GM23338 (cell line): ENCODE data around the gene XPNPEP2. TPM values are rescaled to one million over a fixed set of nuclear protein-coding genes. Genes with fewer than 3 reads are reported as not detected.

ENCODE experiments used
- ATAC-seq: fragments of 200-7000 bp; cut with Tn5 transposase; 3 replicates; pipeline ENCODE4 v1.9.1; 2020
- DNase-seq: peaks from one replicate; pipeline ENCODE4 v3.0.0-alpha.2; 2015; ENCODE audit warnings: low spot score
- H2AFZ ChIP-seq: fragments of 200-600 bp; sonication (generic); 2 replicates; pipeline ENCODE4 v1.8.0; 2016; ENCODE audit warnings: antibody characterized with exemption, mild to moderate bottlenecking, moderate library complexity
- H3F3A ChIP-seq: fragments of 200-600 bp; sonication (generic); replicated peaks from 2 replicates; pipeline ENCODE4 v1.8.0; 2017; ENCODE audit warnings: antibody characterized with exemption, mixed run types, low read depth
- H3K27ac ChIP-seq: fragments of 200-600 bp; sonication (generic); 2 replicates; pipeline ENCODE4 v1.6.1; 2016; ENCODE audit warnings: low read depth
- H3K27me3 ChIP-seq: fragments of 200-600 bp; sonication (generic); 2 replicates; pipeline ENCODE4 v1.8.0; 2016; ENCODE audit warnings: mild to moderate bottlenecking, mixed run types, moderate library complexity; ENCODE audit not compliant: insufficient read depth
- H3K36me3 ChIP-seq: fragments of 200-600 bp; sonication (generic); 2 replicates; pipeline ENCODE4 v1.8.0; 2016; ENCODE audit warnings: mild to moderate bottlenecking; ENCODE audit not compliant: insufficient read depth
- H3K4me1 ChIP-seq: fragments of 200-600 bp; sonication (generic); 2 replicates; pipeline ENCODE4 v1.8.0; 2016; ENCODE audit warnings: mild to moderate bottlenecking, moderate library complexity; ENCODE audit not compliant: insufficient read depth
- H3K4me2 ChIP-seq: fragments of 200-600 bp; sonication (generic); 2 replicates; pipeline ENCODE4 v1.7.1; 2017; ENCODE audit warnings: mixed run types
- H3K4me3 ChIP-seq: fragments of 200-600 bp; sonication (generic); 2 replicates; pipeline ENCODE4 v1.6.1; 2016; ENCODE audit warnings: mixed run types
- H3K79me2 ChIP-seq: fragments of 200-600 bp; sonication (generic); replicated peaks from 2 replicates; pipeline ENCODE4 v1.8.0; 2017; ENCODE audit warnings: mild to moderate bottlenecking; ENCODE audit not compliant: insufficient read depth
- H3K9me2 ChIP-seq: fragments of 200-600 bp; sonication (generic); 2 replicates; pipeline ENCODE4 v1.8.0; 2017; ENCODE audit not compliant: insufficient read depth
- H4K20me1 ChIP-seq: fragments of 200-600 bp; sonication (generic); replicated peaks from 2 replicates; pipeline ENCODE4 v1.8.0; 2017; ENCODE audit warnings: mild to moderate bottlenecking; ENCODE audit not compliant: insufficient read depth
- H3K27ac Mint-ChIP-seq: 2 replicates; pipeline ENCODE4 v1.8.0; 2020; ENCODE audit warnings: inconsistent platforms, mild to moderate bottlenecking, moderate library complexity, mixed read lengths
- H3K27me3 Mint-ChIP-seq: 3 replicates; pipeline ENCODE4 v1.8.0; 2022; ENCODE audit warnings: low read depth, mild to moderate bottlenecking, moderate library complexity, mixed read lengths, inconsistent platforms; ENCODE audit not compliant: insufficient read depth, poor library complexity
- H3K36me3 Mint-ChIP-seq: 3 replicates; pipeline ENCODE4 v1.8.0; 2021; ENCODE audit warnings: low read depth, mild to moderate bottlenecking, inconsistent platforms, moderate library complexity, mixed read lengths
- H3K4me1 Mint-ChIP-seq: 3 replicates; pipeline ENCODE4 v1.8.0; 2020; ENCODE audit warnings: mild to moderate bottlenecking, inconsistent platforms, mixed read lengths
- H3K4me3 Mint-ChIP-seq: 3 replicates; pipeline ENCODE4 v1.8.0; 2021; ENCODE audit warnings: moderate library complexity, mild to moderate bottlenecking, inconsistent platforms, mixed read lengths
- H3K9me3 Mint-ChIP-seq: 3 replicates; pipeline ENCODE4 v1.8.0; 2020; ENCODE audit warnings: moderate library complexity, mild to moderate bottlenecking, inconsistent platforms, mixed read lengths
- EZH2phosphoT487 ChIP-seq: fragments of 200-600 bp; sonication (generic); IDR thresholded peaks from one replicate; pipeline ENCODE4 v1.8.1; 2018; ENCODE audit warnings: antibody characterized with exemption; ENCODE audit not compliant: unreplicated experiment
- JUNB ChIP-seq: IDR thresholded peaks from one replicate; pipeline ENCODE4 v1.6.1; 2016; ENCODE audit warnings: antibody characterized with exemption; ENCODE audit not compliant: unreplicated experiment
- NANOG ChIP-seq: IDR thresholded peaks from 2 replicates; pipeline ENCODE4 v1.6.1; 2016; ENCODE audit warnings: antibody characterized with exemption, borderline replicate concordance
- STAT1 ChIP-seq: IDR thresholded peaks from one replicate; pipeline ENCODE4 v1.6.1; 2016; ENCODE audit warnings: antibody characterized with exemption; ENCODE audit not compliant: unreplicated experiment
- ZNF114 ChIP-seq: fragments of 250-450 bp; sonication (Bioruptor Pico); IDR thresholded peaks from 2 replicates; pipeline ENCODE4 v1.5.0; 2020; ENCODE audit warnings: mild to moderate bottlenecking, moderate library complexity
- ZNF331 ChIP-seq: fragments of 250-450 bp; sonication (Bioruptor Pico); IDR thresholded peaks from 2 replicates; pipeline ENCODE4 v1.5.0; 2020; ENCODE audit warnings: low read depth, mild to moderate bottlenecking, moderate library complexity
- polyA plus RNA-seq: library from polyadenylated mRNA; unstranded; fragments of >200 nt; fragmentation: Nextera tagmentation; extraction: Ambion mirVana; gene quantifications from 2 replicates; pipeline ENCODE4 v1.2.1, GENCODE V29; 2016
- total RNA-seq: library from RNA; depleted of rRNA; stranded (reverse); fragments of >200 nt; shearing (Covaris generic); gene quantifications from 2 replicates; pipeline ENCODE4 v1.2.3, GENCODE V29; 2014
- TF ChIP-seq, protein P1 (sequence below), 2 experiments: fragments of 200-600 bp in 1 of 2; sonication (generic) in 1 of 2; conservative IDR thresholded peaks; 2 replicates each; pipeline versions ENCODE4 v1.5.1 to v1.6.1; 2016 to 2017; ENCODE audit warnings: antibody characterized with exemption in 2 of 2, low read depth in 2 of 2, mild to moderate bottlenecking in 2 of 2, moderate library complexity in 1 of 2
- TF ChIP-seq, protein P2 (sequence below): fragments of 250-450 bp; sonication (Bioruptor Pico); IDR thresholded peaks from 2 replicates; pipeline ENCODE4 v1.5.0; 2020; ENCODE audit warnings: mild to moderate bottlenecking, moderate library complexity

XPNPEP2 gene
- total and polyA plus RNA-seq, 2 experiments from 2014 or later = not detected

DNA sequence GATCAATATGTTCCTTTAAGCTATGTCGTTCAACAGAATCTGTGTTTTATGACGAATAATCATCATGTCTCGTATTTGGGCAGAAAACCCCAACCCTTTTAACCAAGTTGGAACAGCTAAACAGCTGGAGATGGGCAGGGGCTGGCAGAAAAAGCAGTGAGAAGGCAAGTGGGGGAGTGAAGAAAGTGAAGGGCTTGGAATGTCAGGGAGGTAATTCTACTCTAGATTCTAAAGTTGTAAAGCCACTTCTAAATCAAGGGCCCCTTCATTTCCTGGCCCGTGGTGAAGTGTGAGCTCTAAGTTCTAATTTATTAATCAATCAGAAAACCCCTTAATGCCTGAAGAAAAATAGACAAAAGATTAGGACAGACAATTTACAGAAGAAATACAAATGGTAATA is 61.4 kb downstream of the XPNPEP2 start (continued):
- TF ChIP-seq, protein P1, sequence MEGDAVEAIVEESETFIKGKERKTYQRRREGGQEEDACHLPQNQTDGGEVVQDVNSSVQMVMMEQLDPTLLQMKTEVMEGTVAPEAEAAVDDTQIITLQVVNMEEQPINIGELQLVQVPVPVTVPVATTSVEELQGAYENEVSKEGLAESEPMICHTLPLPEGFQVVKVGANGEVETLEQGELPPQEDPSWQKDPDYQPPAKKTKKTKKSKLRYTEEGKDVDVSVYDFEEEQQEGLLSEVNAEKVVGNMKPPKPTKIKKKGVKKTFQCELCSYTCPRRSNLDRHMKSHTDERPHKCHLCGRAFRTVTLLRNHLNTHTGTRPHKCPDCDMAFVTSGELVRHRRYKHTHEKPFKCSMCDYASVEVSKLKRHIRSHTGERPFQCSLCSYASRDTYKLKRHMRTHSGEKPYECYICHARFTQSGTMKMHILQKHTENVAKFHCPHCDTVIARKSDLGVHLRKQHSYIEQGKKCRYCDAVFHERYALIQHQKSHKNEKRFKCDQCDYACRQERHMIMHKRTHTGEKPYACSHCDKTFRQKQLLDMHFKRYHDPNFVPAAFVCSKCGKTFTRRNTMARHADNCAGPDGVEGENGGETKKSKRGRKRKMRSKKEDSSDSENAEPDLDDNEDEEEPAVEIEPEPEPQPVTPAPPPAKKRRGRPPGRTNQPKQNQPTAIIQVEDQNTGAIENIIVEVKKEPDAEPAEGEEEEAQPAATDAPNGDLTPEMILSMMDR (conservative IDR thresholded peaks at IDR 0.05; ENCODE audit: low read depth in 2 of 2) = no peak
- TF ChIP-seq STAT1 (no peak), ZNF331 (no peak), EZH2phosphoT487 (no peak)
- TF ChIP-seq, protein P2, sequence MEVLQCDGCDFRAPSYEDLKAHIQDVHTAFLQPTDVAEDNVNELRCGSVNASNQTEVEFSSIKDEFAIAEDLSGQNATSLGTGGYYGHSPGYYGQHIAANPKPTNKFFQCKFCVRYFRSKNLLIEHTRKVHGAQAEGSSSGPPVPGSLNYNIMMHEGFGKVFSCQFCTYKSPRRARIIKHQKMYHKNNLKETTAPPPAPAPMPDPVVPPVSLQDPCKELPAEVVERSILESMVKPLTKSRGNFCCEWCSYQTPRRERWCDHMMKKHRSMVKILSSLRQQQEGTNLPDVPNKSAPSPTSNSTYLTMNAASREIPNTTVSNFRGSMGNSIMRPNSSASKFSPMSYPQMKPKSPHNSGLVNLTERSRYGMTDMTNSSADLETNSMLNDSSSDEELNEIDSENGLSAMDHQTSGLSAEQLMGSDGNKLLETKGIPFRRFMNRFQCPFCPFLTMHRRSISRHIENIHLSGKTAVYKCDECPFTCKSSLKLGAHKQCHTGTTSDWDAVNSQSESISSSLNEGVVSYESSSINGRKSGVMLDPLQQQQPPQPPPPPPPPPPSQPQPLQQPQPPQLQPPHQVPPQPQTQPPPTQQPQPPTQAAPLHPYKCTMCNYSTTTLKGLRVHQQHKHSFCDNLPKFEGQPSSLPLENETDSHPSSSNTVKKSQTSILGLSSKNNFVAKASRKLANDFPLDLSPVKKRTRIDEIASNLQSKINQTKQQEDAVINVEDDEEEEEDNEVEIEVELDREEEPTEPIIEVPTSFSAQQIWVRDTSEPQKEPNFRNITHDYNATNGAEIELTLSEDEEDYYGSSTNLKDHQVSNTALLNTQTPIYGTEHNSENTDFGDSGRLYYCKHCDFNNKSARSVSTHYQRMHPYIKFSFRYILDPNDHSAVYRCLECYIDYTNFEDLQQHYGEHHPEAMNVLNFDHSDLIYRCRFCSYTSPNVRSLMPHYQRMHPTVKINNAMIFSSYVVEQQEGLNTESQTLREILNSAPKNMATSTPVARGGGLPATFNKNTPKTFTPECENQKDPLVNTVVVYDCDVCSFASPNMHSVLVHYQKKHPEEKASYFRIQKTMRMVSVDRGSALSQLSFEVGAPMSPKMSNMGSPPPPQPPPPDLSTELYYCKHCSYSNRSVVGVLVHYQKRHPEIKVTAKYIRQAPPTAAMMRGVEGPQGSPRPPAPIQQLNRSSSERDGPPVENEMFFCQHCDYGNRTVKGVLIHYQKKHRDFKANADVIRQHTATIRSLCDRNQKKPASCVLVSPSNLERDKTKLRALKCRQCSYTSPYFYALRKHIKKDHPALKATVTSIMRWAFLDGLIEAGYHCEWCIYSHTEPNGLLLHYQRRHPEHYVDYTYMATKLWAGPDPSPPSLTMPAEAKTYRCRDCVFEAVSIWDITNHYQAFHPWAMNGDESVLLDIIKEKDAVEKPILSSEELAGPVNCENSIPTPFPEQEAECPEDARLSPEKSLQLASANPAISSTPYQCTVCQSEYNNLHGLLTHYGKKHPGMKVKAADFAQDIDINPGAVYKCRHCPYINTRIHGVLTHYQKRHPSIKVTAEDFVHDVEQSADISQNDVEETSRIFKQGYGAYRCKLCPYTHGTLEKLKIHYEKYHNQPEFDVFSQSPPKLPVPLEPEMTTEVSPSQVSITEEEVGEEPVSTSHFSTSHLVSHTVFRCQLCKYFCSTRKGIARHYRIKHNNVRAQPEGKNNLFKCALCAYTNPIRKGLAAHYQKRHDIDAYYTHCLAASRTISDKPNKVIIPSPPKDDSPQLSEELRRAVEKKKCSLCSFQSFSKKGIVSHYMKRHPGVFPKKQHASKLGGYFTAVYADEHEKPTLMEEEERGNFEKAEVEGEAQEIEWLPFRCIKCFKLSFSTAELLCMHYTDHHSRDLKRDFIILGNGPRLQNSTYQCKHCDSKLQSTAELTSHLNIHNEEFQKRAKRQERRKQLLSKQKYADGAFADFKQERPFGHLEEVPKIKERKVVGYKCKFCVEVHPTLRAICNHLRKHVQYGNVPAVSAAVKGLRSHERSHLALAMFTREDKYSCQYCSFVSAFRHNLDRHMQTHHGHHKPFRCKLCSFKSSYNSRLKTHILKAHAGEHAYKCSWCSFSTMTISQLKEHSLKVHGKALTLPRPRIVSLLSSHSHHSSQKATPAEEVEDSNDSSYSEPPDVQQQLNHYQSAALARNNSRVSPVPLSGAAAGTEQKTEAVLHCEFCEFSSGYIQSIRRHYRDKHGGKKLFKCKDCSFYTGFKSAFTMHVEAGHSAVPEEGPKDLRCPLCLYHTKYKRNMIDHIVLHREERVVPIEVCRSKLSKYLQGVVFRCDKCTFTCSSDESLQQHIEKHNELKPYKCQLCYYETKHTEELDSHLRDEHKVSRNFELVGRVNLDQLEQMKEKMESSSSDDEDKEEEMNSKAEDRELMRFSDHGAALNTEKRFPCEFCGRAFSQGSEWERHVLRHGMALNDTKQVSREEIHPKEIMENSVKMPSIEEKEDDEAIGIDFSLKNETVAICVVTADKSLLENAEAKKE = no peak

DNA sequence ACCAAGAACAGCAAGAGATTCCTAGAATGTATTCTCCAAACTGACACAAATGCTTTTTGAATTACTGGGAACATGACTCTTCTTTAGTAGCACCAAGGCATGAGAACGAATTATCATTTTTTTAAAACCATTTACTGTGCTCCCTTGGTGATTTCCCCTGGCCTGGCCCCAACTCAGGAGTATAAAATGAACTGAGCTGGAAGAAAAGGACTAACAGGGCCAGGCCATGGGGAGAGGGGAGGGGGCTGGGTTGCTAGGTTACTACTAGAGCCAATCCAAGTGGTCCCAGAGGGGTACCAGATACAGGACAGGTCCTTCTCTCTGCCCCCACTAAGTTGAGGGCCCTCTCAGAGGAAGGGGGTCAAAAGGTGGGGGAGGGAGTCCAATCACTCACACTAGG is 64.1 kb downstream of the XPNPEP2 start:
- H3K4me2 ChIP-seq = no peak overlapping the region
- no peaks in the 10 kb centered on the region for H3K4me1 Mint-ChIP-seq
- H3K27me3 ChIP-seq = no peaks in the 10 kb centered on the region
- H3K36me3 Mint-ChIP-seq = peaks cover 21% of the 10 kb centered on the region
- no peak overlapping the region for H2AFZ ChIP-seq
- no peak overlapping the region for H3K4me3 Mint-ChIP-seq
- no peaks in the 10 kb centered on the region for H3F3A ChIP-seq
- no peak for DNase-seq
- no peaks in the 10 kb centered on the region for H3K36me3 ChIP-seq
- no peak overlapping the region for H3K27ac ChIP-seq
- no peak for TF ChIP-seq ZNF114 (CRISPR knock-in tag)
- no peak for TF ChIP-seq EZH2phosphoT487
- TF ChIP-seq JUNB = no peak
- no peak for TF ChIP-seq STAT1
- TF ChIP-seq NANOG = no peak
- H3K79me2 ChIP-seq = no peaks in the 10 kb centered on the region
- H3K4me1 ChIP-seq = no peaks in the 10 kb centered on the region
- ATAC-seq = no peak
- no peaks in the 10 kb centered on the region for H3K9me2 ChIP-seq
- H3K27ac Mint-ChIP-seq = no peak overlapping the region
- no peaks in the 10 kb centered on the region; the same call in 2 of the 3 replicates for H3K9me3 Mint-ChIP-seq
- H3K27me3 Mint-ChIP-seq = no peaks in the 10 kb centered on the region
- H3K4me3 ChIP-seq = no peak overlapping the region
- H4K20me1 ChIP-seq = no peaks in the 10 kb centered on the region
